Measurements from ENCODE around the gene MCF2L2.

- TF ChIP-seq EZH2 (IDR thresholded peaks at IDR 0.05) (no peak), POLR2AphosphoS5 (IDR thresholded peaks at IDR 0.05; ENCODE audit: borderline replicate concordance, low read depth, low read length) (no peak)
Observed at GRCh38 chr3:183226333-183226890, 202.0 kb downstream of the MCF2L2 start.

Measured in SK-N-MC (cell line).